A549 (cell line): ENCODE measurements around the gene OR51A4. TPM values are rescaled to one million over a fixed set of nuclear protein-coding genes. Genes with fewer than 3 reads are reported as not detected.

ENCODE experiments used
- ATAC-seq, 2 experiments: fragments of 200-7000 bp in 1 of 2; fragments of >200 bp in 1 of 2; cut with Nextera tagmentation in 1 of 2; cut with Tn5 transposase in 1 of 2; 3 replicates each; pipeline versions ENCODE4 v1.8.0 to v1.9.1; 2018 to 2020; ENCODE audit warnings: mild to moderate bottlenecking in 1 of 2, moderate library complexity in 1 of 2
- CTCF ChIA-PET: fragments of 300-600 bp; sonication (Branson Sonifier 250); formaldehyde crosslinking; extraction: SDS; loops from one replicate; lab custom pipeline; 2021; ENCODE audit warnings: antibody characterized with exemption, inconsistent platforms; lab: Yijun Ruan, JAX
- POLR2A ChIA-PET: fragments of 350-600 bp; formaldehyde crosslinking; extraction: SDS; loops from one replicate; lab custom pipeline; 2021; ENCODE audit warnings: antibody characterized with exemption, inconsistent platforms; lab: Yijun Ruan, JAX
- DNase-seq, 2 experiments: peaks; one replicate each; pipeline versions ENCODE4 v3.0.0 to v3.0.0-alpha.2; 2011 to 2016; ENCODE audit warnings: low read depth in 1 of 2, low spot score in 1 of 2
- FAIRE-seq: peaks from 2 replicates; lab custom pipeline; 2011; peaks lifted over from hg19 to GRCh38; lab: Jason Lieb, UNC
- H3K27ac ChIP-seq, 2 experiments: fragments of >200 bp; sonication (Bioruptor Twin); formaldehyde crosslinking; 3 replicates each; pipeline ENCODE4 v1.5.1; 2016 to 2017
- H3K4me1 ChIP-seq: fragments of >200 bp; sonication (Bioruptor Twin); formaldehyde crosslinking; 3 replicates; pipeline ENCODE4 v1.6.1; 2016
- H3K4me2 ChIP-seq: fragments of >200 bp; sonication (Bioruptor Twin); formaldehyde crosslinking; 3 replicates; pipeline ENCODE4 v1.6.1; 2016
- H3K4me3 ChIP-seq: fragments of >200 bp; sonication (Bioruptor Twin); formaldehyde crosslinking; 3 replicates; pipeline ENCODE4 v1.5.1; 2016
- H3K9me3 ChIP-seq: fragments of >200 bp; sonication (Bioruptor Twin); formaldehyde crosslinking; 3 replicates; pipeline ENCODE4 v1.6.1; 2016
- BHLHE40 ChIP-seq: IDR thresholded peaks from 2 replicates; pipeline ENCODE4 v1.6.1; 2012; ENCODE audit warnings: low read depth, low read length, inconsistent platforms
- E2F6 ChIP-seq: IDR thresholded peaks from 2 replicates; pipeline ENCODE4 v1.6.1; 2012; ENCODE audit warnings: low read depth, borderline replicate concordance
- FOSB ChIP-seq: fragments of 250-450 bp; sonication (Bioruptor Pico); IDR thresholded peaks from 2 replicates; pipeline ENCODE4 v1.5.0; 2020; ENCODE audit warnings: mild to moderate bottlenecking, moderate library complexity
- FOSL2 ChIP-seq, 2 experiments: fragments of 450-650 bp in 1 of 2; fragments of >200 bp in 1 of 2; sonication (Bioruptor Twin) in 1 of 2; formaldehyde crosslinking; IDR thresholded peaks; 2 replicates each; pipeline versions ENCODE4 v1.5.0 to v1.6.1; 2016 to 2020; ENCODE audit warnings: mild to moderate bottlenecking in 1 of 2, moderate library complexity in 1 of 2
- GATA3 ChIP-seq: IDR thresholded peaks from 2 replicates; pipeline ENCODE4 v1.6.1; 2012; ENCODE audit warnings: borderline replicate concordance
- HES2 ChIP-seq: fragments of >200 bp; sonication (Bioruptor Twin); formaldehyde crosslinking; IDR thresholded peaks from 2 replicates; pipeline ENCODE4 v1.6.1; 2016
- HEYL ChIP-seq: fragments of 250-450 bp; sonication (Bioruptor Pico); IDR thresholded peaks from 2 replicates; pipeline ENCODE4 v1.8.0; 2021; ENCODE audit warnings: mild to moderate bottlenecking, moderate library complexity
- HMGXB4 ChIP-seq: fragments of 250-450 bp; sonication (Bioruptor Pico); IDR thresholded peaks from 2 replicates; pipeline ENCODE4 v1.5.0; 2021; ENCODE audit warnings: mild to moderate bottlenecking, moderate library complexity, borderline replicate concordance
- HOXB13 ChIP-seq: fragments of 250-450 bp; sonication (Bioruptor Pico); IDR thresholded peaks from 2 replicates; pipeline ENCODE4 v1.5.0; 2020; ENCODE audit warnings: low read depth, mild to moderate bottlenecking, moderate library complexity
- HOXB5 ChIP-seq: fragments of 250-450 bp; sonication (Bioruptor Pico); IDR thresholded peaks from 2 replicates; pipeline ENCODE4 v1.5.0; 2020; ENCODE audit warnings: mild to moderate bottlenecking, moderate library complexity
- JUN ChIP-seq, 2 experiments: fragments of >200 bp; sonication (Bioruptor Twin); formaldehyde crosslinking; IDR thresholded peaks; 2 replicates in 1 of 2; 3 replicates in 1 of 2; pipeline ENCODE4 v1.6.1; 2016 to 2017
- KDM1A ChIP-seq: fragments of 200-600 bp; sonication (generic); IDR thresholded peaks from 2 replicates; pipeline ENCODE4 v1.6.1; 2016; ENCODE audit warnings: low read depth, mild to moderate bottlenecking
- KDM5A ChIP-seq: fragments of 200-600 bp; sonication (generic); IDR thresholded peaks from 2 replicates; pipeline ENCODE4 v1.6.1; 2016; ENCODE audit warnings: antibody characterized with exemption, mild to moderate bottlenecking
- MAFK ChIP-seq: fragments of 450-650 bp; IDR thresholded peaks from 2 replicates; pipeline ENCODE4 v1.6.1; 2014; ENCODE audit not compliant: partially characterized antibody
- MAX ChIP-seq: IDR thresholded peaks from 2 replicates; pipeline ENCODE4 v1.6.1; 2012
- MAZ ChIP-seq: fragments of 150-350 bp; IDR thresholded peaks from 2 replicates; pipeline ENCODE4 v1.6.1; 2014; ENCODE audit warnings: antibody characterized with exemption, low read depth, low read length, borderline replicate concordance
- MYC ChIP-seq: IDR thresholded peaks from 2 replicates; pipeline ENCODE4 v1.6.1; 2012; ENCODE audit warnings: mild to moderate bottlenecking, inconsistent platforms, low read length, improper control_type of control experiment, borderline replicate concordance
- NFE2L2 ChIP-seq: fragments of 150-350 bp; conservative IDR thresholded peaks from 2 replicates; pipeline ENCODE4 v1.6.1; 2014; ENCODE audit warnings: low read length
- NPAS2 ChIP-seq: fragments of 250-450 bp; sonication (Bioruptor Pico); IDR thresholded peaks from 2 replicates; pipeline ENCODE4 v1.8.0; 2022; ENCODE audit warnings: mild to moderate bottlenecking, moderate library complexity, borderline replicate concordance
- POLR2AphosphoS2 ChIP-seq: conservative IDR thresholded peaks from 2 replicates; pipeline ENCODE4 v1.6.1; 2012; ENCODE audit warnings: low read length, improper control_type of control experiment, inconsistent platforms
- RARB ChIP-seq: fragments of 250-450 bp; sonication (Bioruptor Pico); IDR thresholded peaks from 2 replicates; pipeline ENCODE4 v1.8.0; 2021; ENCODE audit warnings: mild to moderate bottlenecking, moderate library complexity
- RCOR1 ChIP-seq: fragments of 150-350 bp; IDR thresholded peaks from 2 replicates; pipeline ENCODE4 v1.6.1; 2014; ENCODE audit warnings: antibody characterized with exemption, low read length, low read depth
- REST ChIP-seq: fragments of 200-600 bp; sonication (generic); IDR thresholded peaks from 2 replicates; pipeline ENCODE4 v1.6.1; 2016; ENCODE audit warnings: antibody characterized with exemption, mild to moderate bottlenecking, moderate library complexity
- SMC3 ChIP-seq: fragments of >200 bp; sonication (Bioruptor Twin); formaldehyde crosslinking; IDR thresholded peaks from 3 replicates; pipeline ENCODE4 v1.6.1; 2018; ENCODE audit warnings: inconsistent platforms
- USF2 ChIP-seq: fragments of 450-650 bp; IDR thresholded peaks from 2 replicates; pipeline ENCODE4 v1.6.1; 2014; ENCODE audit warnings: antibody characterized with exemption
- ZNF302 ChIP-seq: fragments of 250-450 bp; sonication (Bioruptor Pico); IDR thresholded peaks from 2 replicates; pipeline ENCODE4 v1.9.0; 2021; ENCODE audit warnings: inconsistent platforms, mild to moderate bottlenecking, moderate library complexity
- WGBS: methylation state at CpG from one replicate; pipeline ENCODE4 v1.1.6; 2017; ENCODE audit errors: missing lambda C conversion rate; 5-methylcytosine and 5-hydroxymethylcytosine counted together
- polyA plus RNA-seq, 4 experiments: library from polyadenylated mRNA; depleted of rRNA in 3 of 4; stranded (reverse); fragments of >200 nt; fragmentation: RNase III in 1 of 4; extraction: RNeasy Plus Mini Kit Qiagen cat#74134 plus additional on column Dnase treatment in 1 of 4; gene quantifications; 2 replicates in 3 of 4; 3 replicates in 1 of 4; pipeline ENCODE4 v1.2.3, GENCODE V29; 2011 to 2017

Gene OR51A4
- polyA plus RNA-seq, 2 of the 4 experiments (the other 2 are of a cell fraction), result not detected

- no peaks in the 10 kb centered on the region for H3K4me1 ChIP-seq
- no peaks in the 10 kb centered on the region for H3K9me3 ChIP-seq
- TF ChIP-seq MAFK (no peak), HOXB13 (CRISPR knock-in tag) (no peak), NFE2L2 (no peak), MYC (no peak), HEYL (CRISPR knock-in tag) (no peak), POLR2AphosphoS2 (no peak), USF2 (no peak), KDM1A (no peak), SMC3 (no peak), HOXB5 (no peak), HMGXB4 (CRISPR knock-in tag) (no peak), REST (no peak), ZNF302 (CRISPR knock-in tag) (no peak), HES2 (no peak), FOSB (no peak), BHLHE40 (no peak), E2F6 (no peak)
- no peak overlapping the region for H3K4me3 ChIP-seq
- H3K4me2 ChIP-seq, result no peak overlapping the region
- POLR2A ChIA-PET, result no interaction called here
- no peak for DNase-seq
- ATAC-seq, result no peak
- 31% methylated on average over 3 of the region's 3 CpGs for WGBS
- no peak overlapping the region for H3K27ac ChIP-seq
- no peak for FAIRE-seq
- CTCF ChIA-PET, result no interaction called here
Observed at GRCh38 chr11:4982678-4983077, 35.3 kb upstream of the OR51A4 start.

GRCh38 chr11:4979036-4979435, 31.6 kb upstream of the OR51A4 start:
- ATAC-seq (no peak), FAIRE-seq (no peak), DNase-seq (no peak)
- 1% methylated on average over 3 of the region's 3 CpGs for WGBS
- no peaks in the 10 kb centered on the region for H3K9me3 ChIP-seq
- H3K4me3 ChIP-seq, result no peak overlapping the region
- no peaks in the 10 kb centered on the region for H3K4me1 ChIP-seq
- ChIA-PET POLR2A (no interaction called here), CTCF (interaction anchor here (0.6 to 1.0 kb wide), 2 partner anchors 12 to 337 kb away, joined by 3 to 5 read pairs; no protein-coding TSS in a partner anchor)
- no peak overlapping the region for H3K4me2 ChIP-seq
- no peak overlapping the region for H3K27ac ChIP-seq
- TF ChIP-seq JUN (IDR thresholded peaks at IDR 0.05), result no peak
- TF ChIP-seq KDM5A, result no peak
- TF ChIP-seq GATA3, result no peak
- no peak for TF ChIP-seq RARB (CRISPR knock-in tag)
- no peak for TF ChIP-seq FOSB
- no peak for TF ChIP-seq NPAS2 (CRISPR knock-in tag)
- no peak for TF ChIP-seq HOXB5
- TF ChIP-seq NFE2L2, result no peak
- no peak for TF ChIP-seq MAX
- TF ChIP-seq FOSL2 (IDR thresholded peaks at IDR 0.05), result no peak
- no peak for TF ChIP-seq FOSL2 (CRISPR knock-in tag; IDR thresholded peaks at IDR 0.05)
- no peak for TF ChIP-seq USF2
- TF ChIP-seq RCOR1, result no peak
- TF ChIP-seq MAZ, result no peak
